IPS-18a (cell line): ENCODE results near the gene TXNDC11.

Source experiments
- H3K27ac ChIP-seq: one replicate; pipeline ENCODE4 v1.5.1; 2013; ENCODE audit warnings: low read length
- H3K27me3 ChIP-seq: one replicate; pipeline ENCODE4 v1.6.1; 2013; ENCODE audit warnings: mild to moderate bottlenecking, low read length; ENCODE audit not compliant: control insufficient read depth, insufficient read depth
- H3K36me3 ChIP-seq: one replicate; pipeline ENCODE4 v1.6.1; 2013; ENCODE audit warnings: low read depth, low read length; ENCODE audit not compliant: control insufficient read depth
- H3K4me1 ChIP-seq: one replicate; pipeline ENCODE4 v1.6.1; 2013; ENCODE audit warnings: low read depth, low read length; ENCODE audit not compliant: control insufficient read depth
- H3K4me3 ChIP-seq: one replicate; pipeline ENCODE4 v1.5.1; 2013; ENCODE audit warnings: low read length
- H3K9ac ChIP-seq: one replicate; pipeline ENCODE4 v1.6.1; 2013; ENCODE audit warnings: mild to moderate bottlenecking, low read length, moderate library complexity
- H3K9me3 ChIP-seq: one replicate; pipeline ENCODE4 v1.6.1; 2013; ENCODE audit warnings: low read depth, low read length; ENCODE audit not compliant: control insufficient read depth

Gene TXNDC11

GRCh38 chr16:11696266-11697012, 46.2 kb downstream of the TXNDC11 start:
- Histone ChIP-seq H3K27ac (no peak overlapping the region), H3K9me3 (no peaks in the 10 kb centered on the region), H3K4me3 (no peak overlapping the region), H3K9ac (no peak overlapping the region), H3K27me3 (no peaks in the 10 kb centered on the region), H3K36me3 (peaks cover 17% of the 10 kb centered on the region), H3K4me1 (no peaks in the 10 kb centered on the region)

- Histone ChIP-seq H3K36me3 (peaks cover 24% of the 10 kb centered on the region), H3K27ac (no peak overlapping the region), H3K4me1 (no peaks in the 10 kb centered on the region), H3K4me3 (no peak overlapping the region), H3K27me3 (no peaks in the 10 kb centered on the region), H3K9ac (no peak overlapping the region), H3K9me3 (no peaks in the 10 kb centered on the region)
Measured at GRCh38 chr16:11692651-11693050, 50.0 kb downstream of the TXNDC11 start.

GRCh38 chr16:11692171-11692570, 50.5 kb downstream of the TXNDC11 start:
- Histone ChIP-seq H3K27me3 (no peaks in the 10 kb centered on the region), H3K9ac (no peak overlapping the region), H3K36me3 (peaks cover 23% of the 10 kb centered on the region), H3K9me3 (no peaks in the 10 kb centered on the region), H3K4me3 (no peak overlapping the region), H3K4me1 (no peaks in the 10 kb centered on the region), H3K27ac (no peak overlapping the region)

DNA sequence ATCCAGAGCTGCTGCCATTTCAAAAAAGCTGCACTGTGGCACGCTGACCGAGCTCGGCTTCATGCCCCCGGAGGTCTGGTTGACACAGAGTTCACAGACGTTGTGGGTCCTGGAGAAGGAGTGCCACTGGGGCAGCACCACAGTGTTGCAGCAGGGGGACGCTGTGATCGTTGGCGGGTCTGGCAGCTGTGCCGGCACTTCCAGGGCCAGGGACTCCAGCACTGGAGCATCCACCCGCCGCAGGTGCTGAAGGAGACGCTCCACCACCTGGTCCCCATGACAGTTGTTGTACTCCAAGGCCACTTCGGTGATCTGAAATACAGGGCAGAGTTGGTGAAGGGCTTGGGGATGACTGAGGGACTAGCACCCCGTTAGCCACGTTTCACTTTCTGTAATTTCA, 50.9 kb downstream of the TXNDC11 start:
- Histone ChIP-seq H3K4me3 (no peak overlapping the region), H3K9me3 (no peaks in the 10 kb centered on the region), H3K9ac (no peak overlapping the region), H3K4me1 (no peaks in the 10 kb centered on the region), H3K36me3 (peaks cover 24% of the 10 kb centered on the region), H3K27me3 (no peaks in the 10 kb centered on the region), H3K27ac (no peak overlapping the region)

- Histone ChIP-seq H3K9ac (no peak overlapping the region), H3K36me3 (peaks cover 26% of the 10 kb centered on the region), H3K27me3 (no peaks in the 10 kb centered on the region), H3K4me3 (no peak overlapping the region), H3K9me3 (no peaks in the 10 kb centered on the region), H3K4me1 (no peaks in the 10 kb centered on the region), H3K27ac (no peak overlapping the region)
Measured at GRCh38 chr16:11691235-11691634, 51.4 kb downstream of the TXNDC11 start.

DNA sequence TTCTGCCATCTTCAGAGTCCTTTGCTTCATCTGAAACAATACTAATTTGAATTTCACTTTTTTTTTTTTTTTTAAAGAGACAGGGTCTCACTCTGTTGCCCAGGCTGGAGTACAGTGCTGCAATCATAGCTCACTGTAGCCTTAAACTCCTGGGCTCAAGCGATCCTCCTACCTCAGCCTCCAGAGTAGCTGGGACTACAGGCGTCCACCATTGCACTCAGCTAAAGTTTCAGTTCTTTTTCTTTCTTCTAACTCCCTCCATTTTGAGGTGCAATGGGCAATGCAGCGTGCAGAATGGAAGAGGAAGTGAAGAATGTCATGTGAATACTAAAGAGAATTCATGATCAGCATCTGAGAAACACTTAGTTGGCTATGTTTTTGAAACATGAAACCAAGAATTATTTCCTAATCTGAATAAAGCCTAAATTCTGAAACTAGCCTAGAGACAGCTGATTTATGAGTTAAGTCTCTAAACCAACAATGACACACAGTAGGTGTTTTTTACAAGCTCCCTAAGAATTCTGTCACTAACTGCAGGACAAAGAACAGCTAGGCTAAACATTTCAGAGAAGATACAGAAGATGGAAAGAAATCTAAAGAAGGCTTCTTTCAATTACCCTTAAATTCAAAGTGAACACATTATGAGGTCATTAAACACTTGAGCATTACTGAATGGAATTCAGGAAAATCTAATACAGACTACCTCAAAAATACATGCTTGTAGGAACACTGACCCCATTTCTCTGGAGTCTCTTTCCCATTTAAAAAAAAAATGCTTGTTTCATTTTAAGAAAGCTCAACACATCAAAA, 53.4 kb downstream of the TXNDC11 start:
- Histone ChIP-seq H3K9ac (no peak overlapping the region), H3K4me1 (no peaks in the 10 kb centered on the region), H3K36me3 (peaks cover 20% of the 10 kb centered on the region), H3K27me3 (no peaks in the 10 kb centered on the region), H3K27ac (no peak overlapping the region), H3K4me3 (no peak overlapping the region), H3K9me3 (no peaks in the 10 kb centered on the region)

DNA sequence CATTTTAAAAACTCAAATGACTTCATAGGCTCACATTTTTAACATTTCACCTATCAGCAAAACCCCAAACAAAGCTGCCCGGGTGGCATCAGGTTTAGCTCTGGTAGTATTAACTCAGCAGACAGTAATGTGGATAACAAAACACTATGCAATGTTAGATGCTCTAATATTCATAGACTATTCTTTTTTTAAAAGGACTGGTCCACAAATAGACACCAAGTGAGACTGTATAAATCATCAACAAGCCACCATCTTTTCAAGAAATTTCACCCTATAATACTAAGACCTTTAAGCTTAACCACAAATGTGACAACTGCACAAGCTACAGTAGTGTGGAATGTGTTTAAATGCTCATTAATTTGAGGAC, 54.2 kb downstream of the TXNDC11 start:
- Histone ChIP-seq H3K4me3 (no peak overlapping the region), H3K27me3 (no peaks in the 10 kb centered on the region), H3K9me3 (no peaks in the 10 kb centered on the region), H3K27ac (no peak overlapping the region), H3K4me1 (no peaks in the 10 kb centered on the region), H3K9ac (no peak overlapping the region), H3K36me3 (peaks cover 26% of the 10 kb centered on the region)

DNA sequence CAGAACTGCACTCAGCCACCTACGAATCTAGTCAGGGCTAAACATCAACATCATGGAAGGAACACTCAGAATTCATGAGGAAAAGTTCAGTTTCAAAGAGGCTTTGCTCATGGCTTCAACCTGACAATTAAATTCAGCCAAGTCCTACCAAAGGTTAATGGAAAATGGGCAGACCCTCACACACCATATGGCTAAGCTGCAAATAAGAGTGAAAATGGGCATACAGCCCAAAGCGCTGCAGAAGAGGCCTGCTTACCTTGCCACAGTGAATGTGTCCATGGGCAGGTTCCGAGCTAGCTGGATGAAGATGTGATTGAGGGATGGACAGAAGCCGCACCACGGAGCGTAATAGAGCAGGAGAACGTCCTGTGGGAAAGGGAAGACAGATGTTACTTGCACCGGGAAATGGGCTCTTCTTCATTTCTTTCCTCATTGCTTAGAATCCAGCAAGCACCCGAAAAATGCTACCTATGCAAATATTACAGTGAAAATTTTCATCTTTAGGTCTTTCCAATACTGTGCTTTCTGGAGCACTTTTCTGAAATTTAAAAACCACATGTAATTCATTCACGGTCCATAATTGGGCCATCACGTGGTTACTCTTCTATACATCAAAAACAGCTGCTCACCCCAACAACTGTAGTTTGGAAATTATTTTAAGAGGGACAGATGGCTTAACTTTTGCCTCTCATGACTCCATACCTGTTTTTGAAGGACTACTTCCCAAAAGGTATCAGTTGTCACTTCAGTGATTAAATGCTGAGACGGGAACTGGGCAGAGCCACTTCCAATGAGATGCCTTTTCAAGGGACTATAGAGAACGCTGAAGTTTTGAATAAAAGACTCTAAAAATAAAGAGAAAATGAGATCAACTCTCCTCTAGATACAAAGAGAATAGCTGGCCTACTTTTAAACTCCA, 54.8 kb downstream of the TXNDC11 start:
- Histone ChIP-seq H3K36me3 (peaks cover 26% of the 10 kb centered on the region), H3K9me3 (no peaks in the 10 kb centered on the region), H3K9ac (no peak overlapping the region), H3K27me3 (no peaks in the 10 kb centered on the region), H3K27ac (no peak overlapping the region), H3K4me3 (no peak overlapping the region), H3K4me1 (no peaks in the 10 kb centered on the region)

DNA sequence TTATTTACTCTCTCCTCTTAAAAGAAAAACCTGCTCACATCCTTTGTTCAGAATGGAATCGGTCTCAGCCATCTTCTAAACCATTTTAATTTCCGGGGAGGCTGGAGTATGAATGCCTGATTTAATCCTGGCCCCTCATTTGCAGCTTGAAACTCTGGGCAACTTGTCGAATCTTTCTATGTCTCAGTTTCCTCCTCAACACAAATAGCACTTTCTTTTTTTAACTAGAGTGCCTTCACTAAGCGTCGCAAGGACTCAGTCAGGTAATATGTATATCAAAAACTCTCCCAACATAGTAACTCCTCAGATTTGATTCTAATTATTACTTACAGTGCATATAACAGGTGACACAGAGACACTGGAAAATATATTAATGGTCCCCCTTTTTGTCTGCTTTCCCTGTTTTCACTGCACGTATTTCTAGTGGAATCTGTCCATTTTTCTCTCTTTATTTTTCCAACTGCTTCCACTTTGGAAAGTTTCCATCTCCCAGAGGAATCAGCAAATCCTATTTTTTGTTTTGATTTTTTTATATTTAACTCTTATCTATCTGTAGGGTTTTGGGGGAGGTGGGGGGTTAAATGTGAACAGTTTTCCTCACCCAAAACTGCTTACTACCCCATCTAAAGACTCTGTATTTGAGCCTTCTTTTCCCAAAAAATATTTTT, 55.8 kb downstream of the TXNDC11 start:
- no peak overlapping the region for H3K4me3 ChIP-seq
- H3K9ac ChIP-seq = no peak overlapping the region
- no peak overlapping the region for H3K27ac ChIP-seq
- no peaks in the 10 kb centered on the region for H3K4me1 ChIP-seq
- H3K9me3 ChIP-seq = no peaks in the 10 kb centered on the region
- H3K27me3 ChIP-seq = no peaks in the 10 kb centered on the region
- peaks cover 26% of the 10 kb centered on the region for H3K36me3 ChIP-seq

- H3K9me3 ChIP-seq = no peaks in the 10 kb centered on the region
- no peak overlapping the region for H3K27ac ChIP-seq
- no peaks in the 10 kb centered on the region for H3K27me3 ChIP-seq
- peaks cover 20% of the 10 kb centered on the region for H3K36me3 ChIP-seq
- H3K9ac ChIP-seq = no peak overlapping the region
- H3K4me3 ChIP-seq = no peak overlapping the region
- no peaks in the 10 kb centered on the region for H3K4me1 ChIP-seq
Measured at GRCh38 chr16:11685844-11686618, 56.6 kb downstream of the TXNDC11 start.
